H54 (cell line): ENCODE results near the gene STK33.

Source experiments
- DNase-seq: peaks from one replicate; pipeline ENCODE4 v3.0.0; 2011; ENCODE audit warnings: low spot score, mixed read lengths; ENCODE audit not compliant: insufficient read length
- FAIRE-seq: peaks from 3 replicates; lab custom pipeline; 2011; peaks lifted over from hg19 to GRCh38; lab: Jason Lieb, UNC
- POLR2A ChIP-seq: IDR thresholded peaks from 2 replicates; pipeline ENCODE4 v1.6.1; 2011; ENCODE audit warnings: low read depth, mild to moderate bottlenecking, low read length

The STK33 gene

GRCh38 chr11:8544807-8545206, 49.2 kb downstream of the STK33 start:
- DNase-seq (no peak), FAIRE-seq (no peak)
- no peak for TF ChIP-seq POLR2A

GRCh38 chr11:8543278-8543677, 50.8 kb downstream of the STK33 start:
- TF ChIP-seq POLR2A, result no peak
- DNase-seq (no peak), FAIRE-seq (no peak)

- no peak for DNase-seq
- no peak for FAIRE-seq
Measured at GRCh38 chr11:8541448-8541847, 52.6 kb downstream of the STK33 start.

GRCh38 chr11:8533332-8533731, 60.7 kb downstream of the STK33 start:
- DNase-seq (no peak), FAIRE-seq (no peak)
- no peak for TF ChIP-seq POLR2A

More at GRCh38 chr11:8541448-8541847, 52.6 kb downstream of the STK33 start:
- TF ChIP-seq POLR2A, result no peak

- FAIRE-seq, result peak; percentile 36
- DNase-seq, result no peak
- TF ChIP-seq POLR2A, result no peak
Measured at GRCh38 chr11:8532475-8532874, 61.6 kb downstream of the STK33 start.

GRCh38 chr11:8531982-8532381, 62.0 kb downstream of the STK33 start:
- DNase-seq (no peak), FAIRE-seq (no peak)
- no peak for TF ChIP-seq POLR2A

GRCh38 chr11:8531312-8531711, 62.7 kb downstream of the STK33 start:
- no peak for TF ChIP-seq POLR2A
- DNase-seq (no peak), FAIRE-seq (no peak)

GRCh38 chr11:8527939-8528338, 66.1 kb downstream of the STK33 start:
- FAIRE-seq (no peak), DNase-seq (no peak)
- TF ChIP-seq POLR2A, result no peak

GRCh38 chr11:8523396-8523795, 70.6 kb downstream of the STK33 start:
- DNase-seq (no peak), FAIRE-seq (no peak)
- no peak for TF ChIP-seq POLR2A

- DNase-seq (no peak), FAIRE-seq (no peak)
- no peak for TF ChIP-seq POLR2A
Measured at GRCh38 chr11:8512547-8512946, 81.5 kb downstream of the STK33 start.

- no peak for DNase-seq
- FAIRE-seq, result no peak
- no peak for TF ChIP-seq POLR2A
Measured at GRCh38 chr11:8503910-8504364, 90.1 kb downstream of the STK33 start.

GRCh38 chr11:8501836-8502235, 92.2 kb downstream of the STK33 start:
- DNase-seq (no peak), FAIRE-seq (peak; percentile 33)
- TF ChIP-seq POLR2A, result no peak

- peak; percentile 52 for FAIRE-seq
- no peak for TF ChIP-seq POLR2A
Measured at GRCh38 chr11:8488395-8488794, 105.6 kb downstream of the STK33 start.

GRCh38 chr11:8487261-8487660, 106.8 kb downstream of the STK33 start:
- TF ChIP-seq POLR2A, result no peak
- DNase-seq (no peak), FAIRE-seq (no peak)

More at GRCh38 chr11:8488395-8488794, 105.6 kb downstream of the STK33 start:
- DNase-seq, result no peak

GRCh38 chr11:8484251-8484650, 109.8 kb downstream of the STK33 start:
- no peak for TF ChIP-seq POLR2A
- FAIRE-seq (no peak), DNase-seq (no peak)

- no peak for DNase-seq
- FAIRE-seq, result no peak
- no peak for TF ChIP-seq POLR2A
Measured at GRCh38 chr11:8480858-8481257, 113.2 kb downstream of the STK33 start.
